Measurements from ENCODE around the gene ENO2.

- TF ChIP-seq CTCF (conservative IDR thresholded peaks at IDR 0.05; ENCODE audit: low read depth in 2 of 2) (no peak), EZH2 (IDR thresholded peaks at IDR 0.05; ENCODE audit: low read depth, unreplicated experiment) (no peak)
Observed at GRCh38 chr12:6939191-6939540, 24.8 kb downstream of the ENO2 start.

All from GM23338 (cell line).